Testis (tissue), 2 donors: ENCODE measurements around the gene AVL9.

ENCODE experiments used
- POLR2A ChIP-seq: fragments of 450-650 bp; IDR thresholded peaks from one replicate; pipeline ENCODE4 v1.6.1; 2017; ENCODE audit warnings: antibody characterized with exemption, mild to moderate bottlenecking, moderate library complexity
- TF ChIP-seq, protein P1 (sequence below), 3 experiments: fragments of 450-650 bp in 2 of 3; fragments of 200-600 bp in 1 of 3; sonication (generic) in 1 of 3; IDR thresholded peaks; one replicate each; pipeline ENCODE4 v1.5.1; 2016 to 2019; ENCODE audit warnings: antibody characterized with exemption in 3 of 3, mild to moderate bottlenecking in 2 of 3, moderate library complexity in 1 of 3

GRCh38 chr7:32458025-32458424, 37.3 kb upstream of the AVL9 start:
- TF ChIP-seq, protein P1, sequence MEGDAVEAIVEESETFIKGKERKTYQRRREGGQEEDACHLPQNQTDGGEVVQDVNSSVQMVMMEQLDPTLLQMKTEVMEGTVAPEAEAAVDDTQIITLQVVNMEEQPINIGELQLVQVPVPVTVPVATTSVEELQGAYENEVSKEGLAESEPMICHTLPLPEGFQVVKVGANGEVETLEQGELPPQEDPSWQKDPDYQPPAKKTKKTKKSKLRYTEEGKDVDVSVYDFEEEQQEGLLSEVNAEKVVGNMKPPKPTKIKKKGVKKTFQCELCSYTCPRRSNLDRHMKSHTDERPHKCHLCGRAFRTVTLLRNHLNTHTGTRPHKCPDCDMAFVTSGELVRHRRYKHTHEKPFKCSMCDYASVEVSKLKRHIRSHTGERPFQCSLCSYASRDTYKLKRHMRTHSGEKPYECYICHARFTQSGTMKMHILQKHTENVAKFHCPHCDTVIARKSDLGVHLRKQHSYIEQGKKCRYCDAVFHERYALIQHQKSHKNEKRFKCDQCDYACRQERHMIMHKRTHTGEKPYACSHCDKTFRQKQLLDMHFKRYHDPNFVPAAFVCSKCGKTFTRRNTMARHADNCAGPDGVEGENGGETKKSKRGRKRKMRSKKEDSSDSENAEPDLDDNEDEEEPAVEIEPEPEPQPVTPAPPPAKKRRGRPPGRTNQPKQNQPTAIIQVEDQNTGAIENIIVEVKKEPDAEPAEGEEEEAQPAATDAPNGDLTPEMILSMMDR (IDR thresholded peaks at IDR 0.05) = no peak
- no peak for TF ChIP-seq POLR2A
